Left ventricle myocardium inferior (tissue), 1 donor: ENCODE results near the gene WDHD1. TPM values are rescaled to one million over a fixed set of nuclear protein-coding genes. Genes with fewer than 3 reads are reported as not detected.
"Not testable (repeated sequence)": the region's sequence is repeated elsewhere in the genome, so short reads cannot be mapped to it uniquely, and the experiment has no call there.

Source experiments
- DNase-seq: peaks from one replicate; pipeline ENCODE4 v3.0.0-alpha.2; 2020
- H3K27ac ChIP-seq: fragments of 200-600 bp; replicated peaks from 2 replicates; pipeline ENCODE4 v1.8.0; 2021
- H3K27me3 ChIP-seq: fragments of 200-600 bp; 2 replicates; pipeline ENCODE4 v1.8.0; 2021; ENCODE audit warnings: low read depth
- H3K36me3 ChIP-seq: fragments of 200-600 bp; 2 replicates; pipeline ENCODE4 v1.8.0; 2021
- H3K4me1 ChIP-seq: fragments of 200-600 bp; 2 replicates; pipeline ENCODE4 v1.8.0; 2021
- H3K4me3 ChIP-seq: fragments of 200-600 bp; 2 replicates; pipeline ENCODE4 v1.8.0; 2021; ENCODE audit warnings: mild to moderate bottlenecking, moderate library complexity
- H3K9me3 ChIP-seq: fragments of 200-600 bp; replicated peaks from 2 replicates; pipeline ENCODE4 v1.8.0; 2021
- CTCF ChIP-seq: fragments of 200-600 bp; IDR thresholded peaks from 2 replicates; pipeline ENCODE4 v1.8.0; 2021; ENCODE audit warnings: antibody characterized with exemption, mild to moderate bottlenecking, borderline replicate concordance
- intact Hi-C: fragments of 100-400 bp; cut with micrococcal nuclease; formaldehyde crosslinking; loops from one replicate; pipeline ENCODE4 v1.11.0; 2022
- total RNA-seq: library from RNA; stranded (reverse); fragmentation: NEBNext Ultra II Directional; extraction: Animal tissue kit (Norgen Biotek cat#: 25700); gene quantifications from one replicate; pipeline ENCODE4 v1.2.1, GENCODE V29; 2021
- donor health status: DM: no; HTN: yes; CAD: no; lungs with severe emphysema.

WDHD1 gene
- total RNA-seq, 1 donor from 2014 or later: 1.3 TPM

GRCh38 chr14:55031190-55031589, 4.3 kb upstream of the WDHD1 start:
- intact Hi-C loops: no loop called here
- Histone ChIP-seq H3K27me3 (no peaks in the 10 kb centered on the region), H3K4me1 (peaks cover 63% of the 10 kb centered on the region), H3K9me3 (no peaks in the 10 kb centered on the region), H3K36me3 (peaks cover 16% of the 10 kb centered on the region), H3K27ac (no peak overlapping the region), H3K4me3 (no peak overlapping the region)
- no peak for TF ChIP-seq CTCF
- no peak for DNase-seq

- no peak for DNase-seq
- Histone ChIP-seq H3K27me3 (no peaks in the 10 kb centered on the region), H3K4me3 (peak overlapping the region; percentile 82), H3K36me3 (no peaks in the 10 kb centered on the region), H3K9me3 (no peaks in the 10 kb centered on the region), H3K27ac (no peak overlapping the region), H3K4me1 (peaks cover 62% of the 10 kb centered on the region)
- intact Hi-C loops: no loop called here
- TF ChIP-seq CTCF: no peak
Observed at GRCh38 chr14:55028476-55028875, 1.6 kb upstream of the WDHD1 start.

GRCh38 chr14:55028066-55028465, 1.2 kb upstream of the WDHD1 start:
- intact Hi-C loops: no loop called here
- H3K9me3 ChIP-seq: no peaks in the 10 kb centered on the region
- H3K4me3 ChIP-seq: peak overlapping the region; percentile 82
- no peaks in the 10 kb centered on the region for H3K27me3 ChIP-seq
- H3K4me1 ChIP-seq: peaks cover 60% of the 10 kb centered on the region
- H3K36me3 ChIP-seq: no peaks in the 10 kb centered on the region
- peak overlapping the region; percentile 90 for H3K27ac ChIP-seq
- no peak for TF ChIP-seq CTCF
- no peak for DNase-seq

GRCh38 chr14:55026441-55026792, 482 bp downstream of the WDHD1 start:
- no peak for DNase-seq
- TF ChIP-seq CTCF: no peak
- H3K36me3 ChIP-seq: no peaks in the 10 kb centered on the region
- H3K9me3 ChIP-seq: no peaks in the 10 kb centered on the region
- H3K4me1 ChIP-seq: peaks cover 54% of the 10 kb centered on the region
- intact Hi-C loops: no loop called here
- peak overlapping the region; percentile 90 for H3K27ac ChIP-seq
- peak overlapping the region; percentile 82 for H3K4me3 ChIP-seq
- no peaks in the 10 kb centered on the region for H3K27me3 ChIP-seq

- Histone ChIP-seq H3K36me3 (no peaks in the 10 kb centered on the region), H3K4me3 (peak overlapping the region; percentile 82), H3K4me1 (peaks cover 49% of the 10 kb centered on the region), H3K9me3 (no peaks in the 10 kb centered on the region), H3K27ac (no peak overlapping the region), H3K27me3 (no peaks in the 10 kb centered on the region)
- no peak for DNase-seq
- no peak for TF ChIP-seq CTCF
- intact Hi-C loops: no loop called here
Observed at GRCh38 chr14:55025948-55026347, 951 bp downstream of the WDHD1 start.

GRCh38 chr14:55024365-55024764, 2.5 kb downstream of the WDHD1 start:
- H3K4me3 ChIP-seq, H3K27me3 ChIP-seq, H3K9me3 ChIP-seq, H3K27ac ChIP-seq, DNase-seq, H3K36me3 ChIP-seq, intact Hi-C loops: not testable (repeated sequence)
- peaks cover 36% of the 10 kb centered on the region for H3K4me1 ChIP-seq
